Measurements from ENCODE around the gene ABHD17C. TPM values are rescaled to one million over a fixed set of nuclear protein-coding genes. Genes with fewer than 3 reads are reported as not detected.

The ABHD17C gene
- total and polyA plus RNA-seq, 2 of the 8 experiments (the other 6 are each of a cell fraction or from before 2014, with no cell fraction given) = 20.2 to 29.8 TPM

DNA sequence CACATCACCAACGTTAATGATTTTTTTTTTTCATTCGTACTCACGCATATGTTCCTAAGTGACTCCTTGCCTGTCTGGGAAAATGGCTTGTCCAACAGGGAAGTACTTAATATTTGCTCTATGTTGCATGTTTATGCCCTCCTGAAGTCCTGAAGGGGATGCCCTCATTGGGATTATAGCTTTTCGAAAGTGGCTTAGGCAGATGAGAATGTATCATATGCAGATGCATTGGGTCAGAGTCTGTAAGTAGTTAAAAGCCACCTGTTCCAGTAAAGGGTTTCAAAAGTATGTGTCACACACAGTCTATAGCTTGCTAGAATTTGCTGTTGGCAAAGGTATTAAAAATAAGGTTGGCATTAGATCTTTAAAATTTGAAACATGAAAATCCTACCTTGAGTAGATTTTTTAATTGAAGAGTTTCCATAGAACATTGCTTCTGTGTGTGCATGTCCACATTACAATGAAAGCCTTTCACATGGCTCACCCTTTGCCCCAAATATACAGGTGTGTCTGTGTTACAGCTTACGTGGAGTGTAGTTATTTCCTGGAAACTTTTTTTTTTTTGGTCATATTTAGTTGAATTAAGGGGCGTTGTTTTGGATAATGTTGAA is 2.1 kb downstream of the ABHD17C start:
- Histone ChIP-seq H4K8ac (ENCODE audit: extremely low read depth, insufficient read depth, low read length) (no peak overlapping the region), H3K9me3 (ENCODE audit: insufficient read depth in 2 of 2, low read depth in 1 of 2, low read length in 1 of 2) (no peaks in the 10 kb centered on the region), H3K27ac (ENCODE audit: low read depth, low read length) (no peak overlapping the region), H3K56ac (replicated peaks; ENCODE audit: insufficient read length, low read depth, low read length) (no peak overlapping the region), H2BK20ac (ENCODE audit: low read length) (no peak overlapping the region), H4K91ac (replicated peaks; ENCODE audit: insufficient read length, low read length) (no peak overlapping the region), H2BK15ac (ENCODE audit: low read length) (no peak overlapping the region), H3K18ac (ENCODE audit: extremely low read depth, low read length) (no peak overlapping the region), H3K4me3 (ENCODE audit: extremely low read depth in 1 of 4, insufficient read depth in 2 of 4, low read depth in 3 of 4, low read length in 4 of 4) (peak overlapping the region in 1 of 4 experiments; percentile 71; a peak in 2 of 8 replicates), H2BK12ac (ENCODE audit: low read depth, low read length) (no peak overlapping the region), H3K36me3 (ENCODE audit: control insufficient read depth in 2 of 4, insufficient read depth in 4 of 4, low read length in 3 of 4) (no peaks in the 10 kb centered on the region), H3K23me2 (ENCODE audit: low read depth, low read length) (peaks cover 15% of the 10 kb centered on the region), H2AK5ac (ENCODE audit: low read depth, low read length) (no peak overlapping the region), H3K14ac (ENCODE audit: insufficient read length) (no peak overlapping the region), H3K4me2 (ENCODE audit: insufficient read depth in 1 of 2, low read depth in 2 of 2, low read length in 2 of 2) (peak overlapping the region; percentile 64 to 97; a peak in 3 of 4 replicates), H3K27me3 (replicated peaks in 1 of 4; ENCODE audit: control insufficient read depth in 3 of 4, extremely low read depth in 1 of 4, insufficient read depth in 3 of 4, low read length in 3 of 4) (peaks cover 0 to 22% (median 7%) of the 10 kb centered on the region in 4 experiments; a peak in 5 of 7 replicates), H3K4ac (replicated peaks; ENCODE audit: insufficient read length, low read depth, low read length) (no peak overlapping the region), H3K79me2 (ENCODE audit: control insufficient read depth in 1 of 2, insufficient read depth in 2 of 2, low read length in 2 of 2) (peaks cover 3 to 41% of the 10 kb centered on the region in 2 experiments; a peak in 3 of 4 replicates), H2BK5ac (ENCODE audit: low read depth, low read length) (no peak overlapping the region), H3K23ac (ENCODE audit: insufficient read length) (no peak overlapping the region), H2AFZ (ENCODE audit: low read length) (no peak overlapping the region), H4K5ac (ENCODE audit: insufficient read length, low read depth, low read length) (no peak overlapping the region), H3K79me1 (ENCODE audit: low read depth, low read length) (no peaks in the 10 kb centered on the region; the same call in 1 of the 2 replicates), H3K9ac (replicated peaks in 1 of 4; ENCODE audit: extremely low read depth in 1 of 4, low read depth in 3 of 4, low read length in 3 of 4) (no peak overlapping the region), H4K20me1 (replicated peaks in 1 of 2; ENCODE audit: control insufficient read depth in 1 of 2, insufficient read depth in 2 of 2, low read length in 2 of 2) (peaks cover 0 to 5% of the 10 kb centered on the region in 2 experiments), H3K4me1 (replicated peaks in 1 of 4; ENCODE audit: control insufficient read depth in 3 of 4, insufficient read depth in 4 of 4, low read length in 3 of 4) (peaks cover 5 to 9% (median 8%) of the 10 kb centered on the region in 4 experiments; a peak in 5 of 7 replicates), H2BK120ac (replicated peaks; ENCODE audit: low read depth, low read length) (no peak overlapping the region)
- no peak for FAIRE-seq
- ChIA-PET POLR2A (ENCODE audit: partially characterized antibody) (interaction anchor here (1.6 to 2.9 kb wide), 2 partner anchors 8 to 14 kb away, joined by 4 to 14 read pairs; no protein-coding TSS in a partner anchor), CTCF (ENCODE audit: partially characterized antibody) (interaction anchor here (0.8 to 3.3 kb wide), 7 partner anchors 9 to 240 kb away, joined by 3 to 16 read pairs (median 3); partner anchors contain the start of gene CEMIP)
- DNase-seq (ENCODE audit: low read depth in 1 of 2, low spot score in 2 of 2) = no peak
- WGBS, 2 experiments (ENCODE audit: extremely low coverage in 1 of 2, insufficient coverage in 1 of 2, insufficient read length in 1 of 2, insufficient replicate concordance in 2 of 2, low coverage in 1 of 2, low lambda C conversion rate in 2 of 2, missing lambda C conversion rate in 1 of 2) = 91 to 100% methylated on average over 1 to 6 of the region's 6 CpGs
- TF ChIP-seq POLR2AphosphoS5 (IDR thresholded peaks at IDR 0.05; ENCODE audit: low read depth, low read length) = no peak
- TF ChIP-seq ASH2L (IDR thresholded peaks at IDR 0.05; ENCODE audit: low read length) = no peak
- TF ChIP-seq POLR2A (IDR thresholded peaks at IDR 0.05; ENCODE audit: control extremely low read depth in 1 of 2, low read depth in 2 of 2, low read length in 2 of 2) = no peak
- TF ChIP-seq, protein P1, sequence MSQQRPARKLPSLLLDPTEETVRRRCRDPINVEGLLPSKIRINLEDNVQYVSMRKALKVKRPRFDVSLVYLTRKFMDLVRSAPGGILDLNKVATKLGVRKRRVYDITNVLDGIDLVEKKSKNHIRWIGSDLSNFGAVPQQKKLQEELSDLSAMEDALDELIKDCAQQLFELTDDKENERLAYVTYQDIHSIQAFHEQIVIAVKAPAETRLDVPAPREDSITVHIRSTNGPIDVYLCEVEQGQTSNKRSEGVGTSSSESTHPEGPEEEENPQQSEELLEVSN (IDR thresholded peaks at IDR 0.05) = no peak
- TF ChIP-seq BCL11A (IDR thresholded peaks at IDR 0.05; ENCODE audit: low read depth in 2 of 2, low read length in 2 of 2) = no peak
- no peak for TF ChIP-seq TBP (IDR thresholded peaks at IDR 0.05; ENCODE audit: low read depth, low read length)
- no peak for TF ChIP-seq KDM1A (IDR thresholded peaks at IDR 0.05; ENCODE audit: borderline replicate concordance, low read length)
- no peak for TF ChIP-seq RXRA (IDR thresholded peaks at IDR 0.05; ENCODE audit: insufficient read depth, low read depth, low read length)
- no peak for TF ChIP-seq EGR1 (IDR thresholded peaks at IDR 0.05; ENCODE audit: borderline replicate concordance, low read depth, low read length)
- no peak for TF ChIP-seq BRCA1 (IDR thresholded peaks at IDR 0.05; ENCODE audit: low read depth, low read length)
- no peak for TF ChIP-seq JUN (IDR thresholded peaks at IDR 0.05; ENCODE audit: low read depth, low read length)
- TF ChIP-seq JUND (IDR thresholded peaks at IDR 0.05; ENCODE audit: low read length) = no peak
- no peak for TF ChIP-seq SIRT6 (IDR thresholded peaks at IDR 0.05; ENCODE audit: low read length)
- no peak for TF ChIP-seq POU5F1 (IDR thresholded peaks at IDR 0.05; ENCODE audit: low read depth, low read length)

Measured in H1 (cell line).